GM19452 (cell line): ENCODE measurements around the gene SERPINA3.
"Not testable (repeated sequence)": the region's sequence is repeated elsewhere in the genome, so short reads cannot be mapped to it uniquely, and the experiment has no call there.

Experiments used
- ATAC-seq: cut with Tn5 transposase; IDR thresholded peaks from one replicate; pipeline ENCODE4 v1.9.1; 2021; ENCODE audit not compliant: unreplicated experiment

The SERPINA3 gene

GRCh38 chr14:94584591-94585280, 27.5 kb upstream of the SERPINA3 start:
- ATAC-seq = no peak

GRCh38 chr14:94586635-94587034, 25.6 kb upstream of the SERPINA3 start:
- ATAC-seq = no peak

GRCh38 chr14:94588311-94588710, 23.9 kb upstream of the SERPINA3 start:
- ATAC-seq = no peak

GRCh38 chr14:94591073-94591472, 21.1 kb upstream of the SERPINA3 start:
- ATAC-seq = no peak

GRCh38 chr14:94591871-94592270, 20.3 kb upstream of the SERPINA3 start:
- no peak for ATAC-seq

GRCh38 chr14:94592457-94592856, 19.7 kb upstream of the SERPINA3 start:
- ATAC-seq = no peak

GRCh38 chr14:94593376-94593748, 18.8 kb upstream of the SERPINA3 start:
- ATAC-seq = no peak

GRCh38 chr14:94593749-94594431, 18.3 kb upstream of the SERPINA3 start:
- ATAC-seq = no peak

GRCh38 chr14:94594441-94594840, 17.8 kb upstream of the SERPINA3 start:
- no peak for ATAC-seq

- no peak for ATAC-seq
Measured at GRCh38 chr14:94595912-94596311, 16.3 kb upstream of the SERPINA3 start.

- no peak for ATAC-seq
Measured at GRCh38 chr14:94596361-94596760, 15.8 kb upstream of the SERPINA3 start.

GRCh38 chr14:94597788-94598187, 14.4 kb upstream of the SERPINA3 start:
- no peak for ATAC-seq

- ATAC-seq = no peak
Measured at GRCh38 chr14:94598506-94598815, 13.7 kb upstream of the SERPINA3 start.

- no peak for ATAC-seq
Measured at GRCh38 chr14:94598816-94599655, 13.2 kb upstream of the SERPINA3 start.

GRCh38 chr14:94599656-94600004, 12.6 kb upstream of the SERPINA3 start:
- no peak for ATAC-seq

- no peak for ATAC-seq
Measured at GRCh38 chr14:94600148-94600545, 12.0 kb upstream of the SERPINA3 start.

GRCh38 chr14:94601884-94602391, 10.3 kb upstream of the SERPINA3 start:
- ATAC-seq = no peak

- ATAC-seq = no peak
Measured at GRCh38 chr14:94602722-94603121, 9.5 kb upstream of the SERPINA3 start.

- ATAC-seq = no peak
Measured at GRCh38 chr14:94605361-94605760, 6.8 kb upstream of the SERPINA3 start.

- ATAC-seq = not testable (repeated sequence)
Measured at GRCh38 chr14:94608966-94609365, 3.2 kb upstream of the SERPINA3 start.

GRCh38 chr14:94611179-94611578, 1.0 kb upstream of the SERPINA3 start:
- no peak for ATAC-seq
